CD14-positive monocyte (primary cell): ENCODE results near the gene ARFGAP3. TPM values are rescaled to one million over a fixed set of nuclear protein-coding genes. Genes with fewer than 3 reads are reported as not detected.

ENCODE experiments used
- DNase-seq, 3 donors: peaks; one replicate each; pipeline ENCODE4 v3.0.0-alpha.2; 2011 to 2022
- H2AFZ ChIP-seq: 2 replicates; pipeline ENCODE4 v1.6.0; 2012; ENCODE audit warnings: mild to moderate bottlenecking, low read depth, low read length, inconsistent platforms; ENCODE audit not compliant: insufficient read depth, poor library complexity, severe bottlenecking
- H3K27ac ChIP-seq, 2 donors: 1 replicate in 1 of 2; 2 replicates in 1 of 2; pipeline ENCODE4 v1.5.1; 2012 to 2013; ENCODE audit warnings: low read length in 2 of 2, control low read depth in 1 of 2, inconsistent platforms in 1 of 2, low read depth in 1 of 2, mild to moderate bottlenecking in 1 of 2
- H3K27me3 ChIP-seq, 2 donors: one replicate each; pipeline versions ENCODE4 v1.6.0 to v1.6.1; 2011 to 2013; ENCODE audit warnings: low read length in 2 of 2; ENCODE audit not compliant: control insufficient read depth in 2 of 2, insufficient read depth in 2 of 2
- H3K36me3 ChIP-seq, 2 donors: replicated peaks in 1 of 2; 1 replicate in 1 of 2; 2 replicates in 1 of 2; pipeline versions ENCODE4 v1.5.1 to v1.6.1; 2012 to 2013; ENCODE audit warnings: low read length in 2 of 2, control low read depth in 1 of 2, inconsistent platforms in 1 of 2, mild to moderate bottlenecking in 1 of 2; ENCODE audit not compliant: insufficient read depth in 2 of 2, control insufficient read depth in 1 of 2
- H3K4me1 ChIP-seq, 2 donors: 1 replicate in 1 of 2; 2 replicates in 1 of 2; pipeline versions ENCODE4 v1.5.1 to v1.6.1; 2012 to 2013; ENCODE audit warnings: low read length in 2 of 2, control low read depth in 1 of 2, inconsistent platforms in 1 of 2, mild to moderate bottlenecking in 1 of 2, moderate library complexity in 1 of 2; ENCODE audit not compliant: insufficient read depth in 2 of 2, control insufficient read depth in 1 of 2
- H3K4me2 ChIP-seq: replicated peaks from 2 replicates; pipeline ENCODE3; 2012; ENCODE audit warnings: low read length, moderate library complexity, mild to moderate bottlenecking; ENCODE audit not compliant: poor library complexity, severe bottlenecking; ENCODE audit errors: extremely low read depth
- H3K4me3 ChIP-seq, 3 experiments: fragments of 200-600 bp in 1 of 3; sonication (generic) in 1 of 3; replicated peaks in 1 of 3; 1 replicate in 2 of 3; 2 replicates in 1 of 3; pipeline ENCODE4 v1.5.1; 2011 to 2013; ENCODE audit warnings: low read length in 3 of 3, mild to moderate bottlenecking in 3 of 3, control low read depth in 2 of 3, low read depth in 2 of 3, inconsistent platforms in 1 of 3, moderate library complexity in 1 of 3
- H3K79me2 ChIP-seq: 2 replicates; pipeline ENCODE4 v1.6.0; 2012; ENCODE audit warnings: mild to moderate bottlenecking, control low read depth, inconsistent platforms, low read length, moderate library complexity; ENCODE audit not compliant: insufficient read depth
- H3K9ac ChIP-seq: 2 replicates; pipeline ENCODE4 v1.6.0; 2017; ENCODE audit warnings: low read length, mild to moderate bottlenecking; ENCODE audit not compliant: insufficient read depth, poor library complexity, severe bottlenecking
- H3K9me3 ChIP-seq, 2 donors: replicated peaks in 1 of 2; 1 replicate in 1 of 2; 2 replicates in 1 of 2; pipeline versions ENCODE4 v1.5.1 to v1.6.1; 2012 to 2013; ENCODE audit warnings: low read length in 2 of 2, control low read depth in 1 of 2; ENCODE audit not compliant: control insufficient read depth in 1 of 2, insufficient read depth in 1 of 2
- H4K20me1 ChIP-seq: 2 replicates; pipeline ENCODE4 v1.6.0; 2012; ENCODE audit warnings: mild to moderate bottlenecking, low read length, control low read depth, moderate library complexity; ENCODE audit not compliant: insufficient read depth
- H3K27ac Mint-ChIP-seq, 7 donors: one replicate each; pipeline ENCODE4 v1.8.0; 2020; ENCODE audit warnings: mild to moderate bottlenecking in 7 of 7, mixed read lengths in 7 of 7, moderate library complexity in 6 of 7, inconsistent platforms in 2 of 7
- H3K27me3 Mint-ChIP-seq, 3 donors: one replicate each; pipeline ENCODE4 v1.8.0; 2021 to 2022; ENCODE audit warnings: low read depth in 3 of 3, mild to moderate bottlenecking in 3 of 3, mixed read lengths in 3 of 3, moderate library complexity in 3 of 3, inconsistent platforms in 1 of 3
- H3K36me3 Mint-ChIP-seq, 2 donors: one replicate each; pipeline ENCODE4 v1.8.0; 2020; ENCODE audit warnings: mixed read lengths in 2 of 2, inconsistent platforms in 1 of 2, mild to moderate bottlenecking in 1 of 2
- H3K4me1 Mint-ChIP-seq: one replicate; pipeline ENCODE4 v1.8.0; 2020; ENCODE audit warnings: mild to moderate bottlenecking, mixed read lengths
- H3K4me3 Mint-ChIP-seq, 2 donors: one replicate each; pipeline ENCODE4 v1.8.0; 2020; ENCODE audit warnings: mild to moderate bottlenecking in 2 of 2, mixed read lengths in 2 of 2, moderate library complexity in 1 of 2
- H3K9me3 Mint-ChIP-seq, 7 donors: one replicate each; pipeline ENCODE4 v1.8.0; 2020 to 2022; ENCODE audit warnings: mixed read lengths in 7 of 7, mild to moderate bottlenecking in 6 of 7, moderate library complexity in 6 of 7, inconsistent platforms in 2 of 7
- WGBS: methylation state at CpG from one replicate; pipeline ENCODE4 v1.1.5; 2013; ENCODE audit warnings: missing lambda C conversion rate; ENCODE audit not compliant: insufficient coverage; 5-methylcytosine and 5-hydroxymethylcytosine counted together
- intact Hi-C, 2 donors: fragments of 100-400 bp; cut with micrococcal nuclease; formaldehyde crosslinking; loops; one replicate each; pipeline versions ENCODE4 v1.15.0 to v1.15.1; 2023
- polyA plus RNA-seq, 3 donors: library from polyadenylated mRNA; depleted of rRNA in 1 of 3; unstranded in 2 of 3; stranded (reverse) in 1 of 3; fragments of 300-500 nt in 2 of 3; fragments of >200 nt in 1 of 3; fragmentation: Illumina TruSeq in 2 of 3; gene quantifications; 1 replicate in 2 of 3; 2 replicates in 1 of 3; pipeline ENCODE4 v1.2.3, GENCODE V29; 2012 to 2021
- TF ChIP-seq, protein P1 (sequence below): fragments of 200-600 bp; IDR thresholded peaks from one replicate; pipeline ENCODE4 v1.8.0; 2022; ENCODE audit warnings: antibody characterized with exemption, mild to moderate bottlenecking

Gene ARFGAP3
- polyA plus RNA-seq, 3 donors = 22.3 to 38.7 (median 34.8) TPM

DNA sequence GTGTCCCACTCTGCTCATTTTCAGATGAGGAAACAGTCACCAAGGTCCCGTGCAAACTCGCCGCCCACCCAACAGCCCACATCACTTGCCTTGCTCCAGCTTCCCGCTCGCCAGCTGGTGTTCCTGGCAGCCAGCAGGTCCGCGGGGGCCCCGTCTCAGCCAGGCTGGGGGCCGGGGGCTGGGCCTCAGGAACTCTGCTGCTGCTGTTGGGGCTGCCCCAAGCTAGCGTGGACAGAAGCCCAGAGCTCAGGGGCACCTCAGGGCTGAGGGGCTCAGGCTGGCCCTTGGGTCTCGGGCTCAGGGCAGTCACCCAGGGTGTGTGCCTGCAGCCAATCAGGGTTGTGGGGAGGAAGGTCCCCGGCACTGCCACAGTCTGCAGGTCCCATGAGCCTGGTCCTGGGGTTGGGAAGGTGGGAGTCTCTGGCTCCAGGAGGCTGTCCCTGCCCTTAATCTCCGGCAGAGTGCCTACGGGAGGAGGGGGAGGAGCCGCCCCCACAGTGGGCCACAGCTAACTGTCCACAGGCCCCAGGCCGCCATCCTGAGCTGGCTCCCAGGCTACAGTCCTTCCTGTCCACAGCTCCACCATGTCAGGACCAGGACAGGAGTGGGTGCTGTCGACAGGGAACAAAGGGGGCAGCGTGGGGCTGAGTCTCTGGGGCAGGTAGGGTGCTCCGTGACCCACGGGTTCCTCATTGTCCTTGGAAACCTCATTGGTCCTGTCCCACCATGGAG is 65.2 kb downstream of the ARFGAP3 start:
- no peak overlapping the region for H3K27ac ChIP-seq
- H4K20me1 ChIP-seq = no peaks in the 10 kb centered on the region
- no peak overlapping the region for H3K4me3 ChIP-seq
- H3K4me3 Mint-ChIP-seq = no peak overlapping the region
- no peak overlapping the region for H3K27ac Mint-ChIP-seq
- no peaks in the 10 kb centered on the region for H3K27me3 ChIP-seq
- H3K4me1 ChIP-seq = peaks cover 0 to 7% of the 10 kb centered on the region in 2 donors
- no peaks in the 10 kb centered on the region for H3K4me1 Mint-ChIP-seq
- H3K79me2 ChIP-seq = no peaks in the 10 kb centered on the region
- H3K9ac ChIP-seq = no peak overlapping the region
- peaks cover 0 to 2% (median 2%) of the 10 kb centered on the region in 3 donors for H3K27me3 Mint-ChIP-seq
- H3K36me3 ChIP-seq = peaks cover 6 to 19% of the 10 kb centered on the region in 2 donors
- no peak overlapping the region for H2AFZ ChIP-seq
- H3K9me3 Mint-ChIP-seq = peaks cover 0 to 3% (median 0%) of the 10 kb centered on the region in 7 donors
- intact Hi-C loops = no loop called here
- no peak for DNase-seq
- no peak overlapping the region for H3K4me2 ChIP-seq
- H3K9me3 ChIP-seq = no peaks in the 10 kb centered on the region
- WGBS = 65% methylated on average over 19 of the region's 20 CpGs
- TF ChIP-seq, protein P1, sequence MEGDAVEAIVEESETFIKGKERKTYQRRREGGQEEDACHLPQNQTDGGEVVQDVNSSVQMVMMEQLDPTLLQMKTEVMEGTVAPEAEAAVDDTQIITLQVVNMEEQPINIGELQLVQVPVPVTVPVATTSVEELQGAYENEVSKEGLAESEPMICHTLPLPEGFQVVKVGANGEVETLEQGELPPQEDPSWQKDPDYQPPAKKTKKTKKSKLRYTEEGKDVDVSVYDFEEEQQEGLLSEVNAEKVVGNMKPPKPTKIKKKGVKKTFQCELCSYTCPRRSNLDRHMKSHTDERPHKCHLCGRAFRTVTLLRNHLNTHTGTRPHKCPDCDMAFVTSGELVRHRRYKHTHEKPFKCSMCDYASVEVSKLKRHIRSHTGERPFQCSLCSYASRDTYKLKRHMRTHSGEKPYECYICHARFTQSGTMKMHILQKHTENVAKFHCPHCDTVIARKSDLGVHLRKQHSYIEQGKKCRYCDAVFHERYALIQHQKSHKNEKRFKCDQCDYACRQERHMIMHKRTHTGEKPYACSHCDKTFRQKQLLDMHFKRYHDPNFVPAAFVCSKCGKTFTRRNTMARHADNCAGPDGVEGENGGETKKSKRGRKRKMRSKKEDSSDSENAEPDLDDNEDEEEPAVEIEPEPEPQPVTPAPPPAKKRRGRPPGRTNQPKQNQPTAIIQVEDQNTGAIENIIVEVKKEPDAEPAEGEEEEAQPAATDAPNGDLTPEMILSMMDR = no peak
- H3K36me3 Mint-ChIP-seq = peaks cover 20 to 30% of the 10 kb centered on the region in 2 donors

DNA sequence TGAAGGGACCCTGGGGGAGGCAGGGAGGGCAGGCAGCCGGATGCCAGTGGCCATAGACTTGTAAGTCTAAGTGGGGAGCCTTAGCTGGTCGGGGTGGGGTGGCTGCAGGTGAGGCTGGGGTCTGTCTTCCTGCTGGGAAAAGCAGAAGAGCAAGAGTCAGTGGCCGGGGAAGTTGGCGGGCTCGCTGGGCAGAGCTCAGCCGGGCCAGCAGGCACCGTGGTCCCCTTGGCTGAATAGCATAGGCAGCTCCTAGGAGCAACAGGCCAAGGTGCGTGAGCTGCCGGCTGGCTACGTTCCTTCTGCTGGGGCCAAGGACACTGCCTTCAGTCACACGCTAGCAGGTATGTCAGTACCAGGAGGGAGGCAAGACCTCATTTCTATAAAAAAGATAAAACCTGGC is 68.6 kb downstream of the ARFGAP3 start:
- no peaks in the 10 kb centered on the region for H3K79me2 ChIP-seq
- WGBS = 97% methylated on average over 11 of the region's 11 CpGs
- H3K27ac ChIP-seq = no peak overlapping the region
- no peak overlapping the region for H3K4me3 ChIP-seq
- DNase-seq = no peak
- no peaks in the 10 kb centered on the region for H3K9me3 ChIP-seq
- Mint-ChIP-seq H3K9me3 (no peaks in the 10 kb centered on the region), H3K4me1 (no peaks in the 10 kb centered on the region), H3K4me3 (no peak overlapping the region), H3K36me3 (peaks cover 3 to 5% of the 10 kb centered on the region in 2 donors), H3K27me3 (peaks cover 0 to 4% (median 2%) of the 10 kb centered on the region in 3 donors), H3K27ac (peak overlapping the region in 1 of 7 donors; percentile 37)
- H4K20me1 ChIP-seq = no peaks in the 10 kb centered on the region
- no peak overlapping the region for H3K4me2 ChIP-seq
- intact Hi-C loops = loop anchor here in 1 of 2 donors (10.0 kb wide), 1 partner anchor 54 kb away; no protein-coding TSS in a partner anchor
- no peak overlapping the region for H2AFZ ChIP-seq
- H3K9ac ChIP-seq = no peak overlapping the region
- no peaks in the 10 kb centered on the region for H3K4me1 ChIP-seq
- TF ChIP-seq, protein P1 = no peak
- H3K27me3 ChIP-seq = no peaks in the 10 kb centered on the region
- H3K36me3 ChIP-seq = no peaks in the 10 kb centered on the region
